ENCODE measurements around the gene COA1.
"Not testable (repeated sequence)": the region's sequence is repeated elsewhere in the genome, so short reads cannot be mapped to it uniquely, and the experiment has no call there.

COA1 gene

DNA sequence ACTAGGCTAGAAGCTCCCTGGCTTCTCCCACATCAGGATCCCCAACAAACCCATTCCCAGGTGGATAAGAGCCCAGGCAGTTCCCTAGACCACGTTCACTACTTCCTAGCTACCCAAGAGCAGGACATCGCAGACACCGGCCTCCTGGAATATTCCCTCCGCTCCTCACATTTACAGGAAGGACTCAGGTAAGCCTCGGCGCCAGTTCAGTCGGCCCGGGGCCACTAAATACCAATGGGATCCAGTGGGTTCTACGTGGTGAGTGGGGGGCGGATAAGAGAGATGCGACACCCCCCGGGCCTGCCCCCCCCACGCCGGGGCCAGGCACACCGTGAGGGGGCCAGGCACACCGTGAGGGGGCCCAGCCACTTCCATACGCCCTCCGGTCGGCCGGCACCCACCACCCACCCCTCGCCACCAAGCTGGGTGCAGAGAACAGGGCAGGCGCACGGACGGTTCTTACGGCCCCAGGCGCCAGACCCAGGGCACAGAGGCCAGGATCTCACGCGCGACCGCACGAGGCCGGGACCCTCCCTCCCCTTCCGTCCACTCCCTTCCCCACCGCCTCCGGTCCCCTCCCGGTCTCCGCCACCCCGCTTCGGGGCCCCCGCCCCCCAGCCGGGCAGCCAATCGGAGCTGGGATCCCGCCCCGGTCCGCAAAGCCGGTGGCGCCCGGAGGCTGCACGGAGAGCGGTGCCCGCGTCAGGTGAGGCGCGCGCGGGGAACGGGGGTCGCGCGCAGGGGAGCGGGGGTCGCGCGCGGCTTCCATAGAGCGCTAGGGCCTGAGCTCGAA, 28.9 kb upstream of the COA1 start, which contains the start of gene BLVRA:
Gene BLVRA, plus strand, starts transcription at position 652 of the 793 bp plus-strand sequence. CDS start 12,479 bp downstream, outside the sequence.
- peak; percentile 13 to 53 for DNase-seq

DNA sequence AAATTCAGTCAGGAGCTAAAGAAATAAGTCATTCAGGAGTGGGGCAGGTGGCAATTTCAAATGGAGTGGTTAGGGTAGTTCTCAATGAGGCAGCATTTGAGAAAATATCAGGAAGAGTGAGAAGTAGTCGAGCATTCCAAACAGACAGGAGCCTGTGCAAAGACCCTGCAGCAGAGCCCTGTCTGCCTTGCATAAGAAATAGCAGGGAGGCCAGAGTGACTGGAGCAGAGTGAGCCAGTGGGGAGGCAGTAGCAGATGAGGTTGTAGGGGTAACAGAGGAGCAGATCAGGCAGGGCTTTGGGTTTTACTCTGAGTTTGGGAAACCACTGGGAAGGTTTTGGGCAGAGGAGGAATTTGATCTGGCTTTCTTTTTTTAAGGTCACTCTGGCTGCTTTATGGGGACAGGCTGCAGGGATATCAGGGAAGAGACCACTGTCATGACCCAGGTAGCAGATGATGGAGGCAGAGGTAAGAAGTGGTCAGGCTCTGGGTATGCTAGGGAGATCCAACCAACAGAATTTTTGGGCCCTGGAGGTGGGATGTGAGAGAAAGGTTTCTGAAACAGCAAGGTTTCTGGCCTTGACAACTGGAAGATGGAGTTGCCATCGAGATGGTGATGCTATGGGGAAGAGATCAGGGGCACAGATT, 27.9 kb upstream of the COA1 start:
- DNase-seq, result no peak

DNA sequence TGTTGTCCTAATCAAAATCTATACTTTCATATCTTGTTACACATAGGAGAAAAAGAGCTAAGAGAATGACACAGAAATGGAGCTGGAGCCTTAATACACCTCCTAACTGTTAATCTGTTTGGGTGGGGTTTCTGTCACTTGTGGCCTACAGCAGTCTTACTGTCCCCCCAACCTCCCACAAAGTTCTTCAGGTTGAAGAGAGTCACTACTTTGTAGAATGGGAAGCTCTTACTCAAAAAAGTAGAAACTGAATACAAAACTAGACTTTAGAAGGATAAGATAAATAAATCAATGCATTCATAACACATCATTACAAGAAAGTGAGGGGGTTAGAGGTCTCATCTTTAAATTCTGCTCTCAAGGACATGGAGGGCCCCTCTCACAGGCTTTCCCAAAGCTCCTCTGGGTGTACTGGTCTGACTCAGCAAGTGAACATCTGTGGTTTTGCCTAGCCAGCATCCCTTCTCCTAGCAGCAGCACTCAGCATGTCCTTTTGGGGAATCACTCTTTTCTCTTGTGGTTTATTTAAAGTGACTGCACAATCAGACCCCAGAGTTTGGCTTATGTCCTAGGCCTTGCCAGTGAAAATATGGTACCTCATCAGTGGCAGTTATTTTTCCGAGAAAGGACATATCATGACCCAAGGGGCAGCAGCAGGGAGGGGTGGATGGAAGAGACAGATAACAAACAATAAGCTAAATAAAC, 27.2 kb upstream of the COA1 start:
- peak in 1 of 2 experiments; percentile 22 for DNase-seq

GRCh38 chr7:43754596-43754995, 25.3 kb upstream of the COA1 start:
- DNase-seq, result no peak

DNA sequence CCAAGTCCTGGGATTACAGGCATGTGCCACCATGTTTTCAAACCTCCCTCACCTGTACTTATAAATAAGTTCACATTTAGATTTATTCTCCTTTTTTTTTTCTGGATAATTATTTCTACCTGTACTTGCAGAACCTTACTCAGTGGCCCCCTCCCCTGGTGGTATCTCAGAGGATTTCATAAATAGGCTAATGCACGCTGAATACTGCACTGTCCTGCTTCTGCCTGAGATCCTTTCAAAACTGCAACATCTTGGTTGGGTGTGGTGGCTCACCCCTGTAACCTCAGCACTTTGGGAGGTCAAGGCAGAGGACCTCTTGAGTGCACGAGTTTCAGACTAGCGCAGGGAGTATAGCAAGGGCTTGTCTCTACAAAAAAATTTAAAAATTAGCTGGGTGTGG, 24.5 kb upstream of the COA1 start:
- no peak for DNase-seq

- DNase-seq, result no peak
Observed at GRCh38 chr7:43753271-43753810, 24.0 kb upstream of the COA1 start.

DNA sequence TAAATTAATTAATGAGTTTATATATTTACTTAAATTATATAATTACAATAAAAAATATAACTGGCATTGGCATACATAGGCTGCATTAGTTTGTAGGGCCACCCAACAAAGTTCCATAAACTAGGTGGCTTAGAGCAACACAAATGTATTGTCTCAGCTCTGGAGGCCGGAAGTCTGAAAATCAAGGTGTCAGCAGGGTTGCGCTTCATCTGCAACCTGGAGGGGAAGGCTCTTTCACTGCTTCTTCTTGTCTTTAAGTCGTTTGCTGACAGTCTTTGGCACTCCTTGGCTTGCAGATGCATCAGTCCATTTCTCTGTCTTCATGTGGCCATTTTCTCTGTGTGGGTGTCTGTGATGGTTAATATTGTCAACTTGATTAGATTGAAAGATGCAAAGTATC, 23.1 kb upstream of the COA1 start:
- no peak for DNase-seq

DNA sequence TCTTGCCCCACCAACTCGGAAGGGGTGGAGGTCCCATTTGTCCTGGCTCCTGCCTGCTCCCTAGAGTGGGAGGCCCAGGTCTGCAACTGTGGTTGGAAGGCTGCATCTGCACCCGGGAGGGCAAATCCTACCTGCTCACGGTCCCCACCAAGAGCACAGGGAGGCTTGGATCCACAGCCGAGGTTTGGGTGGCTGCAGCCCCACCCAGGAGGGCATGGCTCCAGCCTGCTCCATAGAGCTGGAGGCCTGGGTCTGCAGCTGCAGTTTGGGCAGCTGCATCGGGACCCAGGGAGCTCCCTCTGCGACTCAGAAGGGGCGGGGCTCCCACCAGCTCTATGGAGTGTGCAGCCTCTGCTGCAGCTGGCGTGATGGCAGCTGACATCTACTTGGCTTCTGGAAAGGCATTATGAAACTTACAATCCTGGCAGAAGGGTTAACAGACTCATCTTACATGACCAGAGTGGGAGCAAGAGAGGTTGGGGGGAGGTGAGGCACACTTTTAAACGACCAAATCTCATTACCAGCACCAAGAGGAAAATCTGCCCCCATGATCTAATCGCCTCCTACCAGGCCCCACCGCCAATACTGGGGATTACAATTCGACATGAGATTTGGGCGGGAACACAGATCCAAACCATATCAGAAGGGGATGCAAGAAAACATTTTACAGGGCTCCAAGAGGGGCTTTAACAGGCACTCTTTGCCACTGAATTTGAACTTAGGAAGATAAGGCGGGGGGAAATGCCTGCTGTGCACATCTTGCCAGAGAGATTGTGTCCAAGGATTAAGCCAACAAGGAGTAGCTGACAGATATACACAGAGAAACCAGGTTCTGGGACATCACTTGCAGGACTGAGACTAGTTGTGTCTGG, 20.9 kb upstream of the COA1 start:
- DNase-seq, result peak in 1 of 2 experiments; percentile 16

GRCh38 chr7:43749383-43749940, 20.1 kb upstream of the COA1 start:
- no peak for DNase-seq

DNA sequence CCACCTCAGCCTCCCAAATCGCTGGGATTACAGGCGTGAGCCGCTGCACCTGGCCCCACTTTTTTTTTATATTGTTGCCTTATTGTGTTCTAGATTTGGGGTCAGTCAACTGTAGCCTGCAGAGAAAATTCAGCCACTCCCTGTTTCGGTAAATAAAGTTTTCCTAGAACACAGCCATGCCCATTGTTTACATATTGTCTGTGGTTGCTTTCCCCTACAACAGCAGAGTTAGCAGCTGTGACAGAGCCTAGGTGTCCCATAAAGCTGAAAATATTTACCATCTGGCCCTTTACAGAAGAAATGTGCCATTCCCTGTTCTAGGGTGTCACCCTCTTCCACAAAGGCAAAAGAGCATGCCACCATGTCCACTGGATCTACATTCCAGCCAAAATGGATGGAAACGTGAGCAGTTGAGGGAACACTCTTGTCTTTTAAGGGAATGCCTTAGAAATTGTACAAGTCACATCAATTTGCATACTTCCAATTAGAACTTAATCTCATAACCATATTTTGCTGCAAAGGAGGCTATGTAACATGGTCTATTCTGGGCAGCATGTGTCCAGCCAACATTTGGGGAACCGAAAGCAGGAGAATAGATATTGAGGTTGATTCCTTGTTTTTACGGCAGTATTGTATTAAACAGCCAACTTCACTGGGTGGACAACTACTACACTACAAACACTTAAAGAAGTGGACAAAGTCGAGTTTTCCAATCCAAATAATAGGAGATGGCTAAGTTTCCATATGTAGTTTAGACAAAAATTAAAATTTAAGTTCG, 18.2 kb upstream of the COA1 start:
- no peak for DNase-seq

- DNase-seq, result no peak
Observed at GRCh38 chr7:43742692-43743091, 13.4 kb upstream of the COA1 start.

GRCh38 chr7:43737467-43738127, 8.3 kb upstream of the COA1 start:
- DNase-seq, result no peak

GRCh38 chr7:43735802-43736603, 6.7 kb upstream of the COA1 start:
- no peak for DNase-seq

GRCh38 chr7:43735403-43735801, 6.1 kb upstream of the COA1 start:
- DNase-seq, result no peak

- DNase-seq, result not testable (repeated sequence)
Observed at GRCh38 chr7:43734575-43735332, 5.4 kb upstream of the COA1 start.

GRCh38 chr7:43731494-43731893, 2.2 kb upstream of the COA1 start:
- not testable (repeated sequence) for DNase-seq

DNA sequence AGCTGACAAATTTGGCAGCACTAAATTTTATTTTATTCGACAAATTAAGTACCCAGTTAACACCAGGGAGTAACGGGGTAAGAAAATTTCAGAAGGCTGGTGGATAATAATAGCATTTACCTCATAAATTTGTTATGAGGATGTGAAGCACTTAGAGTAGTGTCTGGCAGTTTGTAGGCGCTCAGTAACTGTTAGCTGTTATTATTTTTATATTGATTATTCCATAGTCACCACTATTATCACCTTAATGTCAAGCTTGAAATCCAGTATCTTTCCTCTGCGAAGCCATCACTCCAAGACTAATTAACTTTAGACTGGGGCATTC, 563 bp upstream of the COA1 start:
- no peak for DNase-seq

GRCh38 chr7:43727494-43727893, 1.8 kb downstream of the COA1 start:
- DNase-seq, result no peak

- no peak for DNase-seq
Observed at GRCh38 chr7:43727003-43727402, 2.3 kb downstream of the COA1 start.
